ENCODE results near the gene METAP2. TPM values are rescaled to one million over a fixed set of nuclear protein-coding genes. Genes with fewer than 3 reads are reported as not detected.

METAP2 gene
- total and polyA plus RNA-seq, 2 of the 8 experiments (the other 6 are each of a cell fraction or from before 2014, with no cell fraction given) = 41.3 to 114 TPM

GRCh38 chr12:95546491-95546813 is 72.5 kb downstream of the METAP2 start (continued):
- no peak for TF ChIP-seq MAX (IDR thresholded peaks at IDR 0.05)

Data from H1 (cell line).